DOHH2 (cell line): ENCODE data around the gene CCDC182.

Source experiments
- EZH2phosphoT487 ChIP-seq: fragments of 200-600 bp; sonication (generic); IDR thresholded peaks from 2 replicates; pipeline ENCODE4 v1.6.1; 2017; ENCODE audit warnings: borderline replicate concordance, mild to moderate bottlenecking, antibody characterized with exemption, low read length, moderate library complexity, mixed read lengths
- TF ChIP-seq, protein P1 (sequence below): fragments of 200-600 bp; sonication (generic); IDR thresholded peaks from one replicate; pipeline ENCODE4 v1.5.1; 2014; ENCODE audit warnings: antibody characterized with exemption, mild to moderate bottlenecking, low read depth, low read length; ENCODE audit not compliant: poor library complexity, severe bottlenecking

DNA sequence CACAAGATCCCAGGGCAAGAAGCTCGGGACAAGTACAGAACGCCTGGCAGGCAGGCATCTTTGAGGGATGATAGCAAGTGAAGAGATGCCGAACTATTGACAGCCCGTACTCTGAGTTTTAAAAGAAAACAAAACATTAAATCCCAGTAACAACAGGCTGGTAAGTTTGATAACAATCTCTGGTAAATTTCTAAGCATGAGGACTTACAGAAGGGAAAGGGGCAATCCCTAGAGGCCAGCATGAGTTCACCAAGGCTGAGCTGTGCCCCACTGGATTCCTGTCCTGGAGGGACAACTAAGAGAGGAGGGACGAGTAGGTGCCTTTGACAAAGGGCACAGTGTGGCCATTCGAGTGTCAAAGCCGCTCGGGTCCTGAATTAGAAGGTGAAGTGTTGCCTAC lies 26.2 kb downstream of the CCDC182 start:
- TF ChIP-seq, protein P1, sequence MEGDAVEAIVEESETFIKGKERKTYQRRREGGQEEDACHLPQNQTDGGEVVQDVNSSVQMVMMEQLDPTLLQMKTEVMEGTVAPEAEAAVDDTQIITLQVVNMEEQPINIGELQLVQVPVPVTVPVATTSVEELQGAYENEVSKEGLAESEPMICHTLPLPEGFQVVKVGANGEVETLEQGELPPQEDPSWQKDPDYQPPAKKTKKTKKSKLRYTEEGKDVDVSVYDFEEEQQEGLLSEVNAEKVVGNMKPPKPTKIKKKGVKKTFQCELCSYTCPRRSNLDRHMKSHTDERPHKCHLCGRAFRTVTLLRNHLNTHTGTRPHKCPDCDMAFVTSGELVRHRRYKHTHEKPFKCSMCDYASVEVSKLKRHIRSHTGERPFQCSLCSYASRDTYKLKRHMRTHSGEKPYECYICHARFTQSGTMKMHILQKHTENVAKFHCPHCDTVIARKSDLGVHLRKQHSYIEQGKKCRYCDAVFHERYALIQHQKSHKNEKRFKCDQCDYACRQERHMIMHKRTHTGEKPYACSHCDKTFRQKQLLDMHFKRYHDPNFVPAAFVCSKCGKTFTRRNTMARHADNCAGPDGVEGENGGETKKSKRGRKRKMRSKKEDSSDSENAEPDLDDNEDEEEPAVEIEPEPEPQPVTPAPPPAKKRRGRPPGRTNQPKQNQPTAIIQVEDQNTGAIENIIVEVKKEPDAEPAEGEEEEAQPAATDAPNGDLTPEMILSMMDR, result no peak
- TF ChIP-seq EZH2phosphoT487, result no peak
